ENCODE results near the gene TROAP.
"Not testable (repeated sequence)": the region's sequence is repeated elsewhere in the genome, so short reads cannot be mapped to it uniquely, and the experiment has no call there.

GRCh38 chr12:49282740-49283375, 40.2 kb upstream of the TROAP start:
- not testable (repeated sequence) for TF ChIP-seq CTCF (conservative IDR thresholded peaks at IDR 0.05; ENCODE audit: low read length); EZH2phosphoT487 (IDR thresholded peaks at IDR 0.05; ENCODE audit: borderline replicate concordance)

All from Loucy (cell line).